Measurements from ENCODE around the gene AJAP1. TPM values are rescaled to one million over a fixed set of nuclear protein-coding genes. Genes with fewer than 3 reads are reported as not detected.

AJAP1 gene
- total and polyA plus RNA-seq, 2 experiments from 2014 or later: not detected

- ATAC-seq (no peak), DNase-seq (ENCODE audit: low spot score) (no peak)
- H2AFZ ChIP-seq: no peak overlapping the region
- no peaks in the 10 kb centered on the region for H3K4me1 ChIP-seq (ENCODE audit: insufficient read depth)
- H4K20me1 ChIP-seq (replicated peaks; ENCODE audit: insufficient read depth): no peaks in the 10 kb centered on the region
- no peaks in the 10 kb centered on the region; the same call in 1 of the 2 replicates for H3K36me3 ChIP-seq (ENCODE audit: insufficient read depth)
- H3K4me3 ChIP-seq: no peak overlapping the region
- no peak overlapping the region for H3K27ac ChIP-seq (ENCODE audit: low read depth)
- TF ChIP-seq REST (IDR thresholded peaks at IDR 0.05; ENCODE audit: unreplicated experiment) (no peak), ZNF462 (CRISPR knock-in tag; IDR thresholded peaks at IDR 0.05) (no peak), EZH2phosphoT487 (IDR thresholded peaks at IDR 0.05; ENCODE audit: unreplicated experiment) (no peak), CREB1 (CRISPR knock-in tag; IDR thresholded peaks at IDR 0.05; ENCODE audit: low read depth) (no peak), ZNF331 (CRISPR knock-in tag; IDR thresholded peaks at IDR 0.05; ENCODE audit: low read depth) (no peak), POLR2AphosphoS5 (IDR thresholded peaks at IDR 0.05; ENCODE audit: low read depth) (no peak), JUNB (IDR thresholded peaks at IDR 0.05; ENCODE audit: unreplicated experiment) (no peak), STAT1 (IDR thresholded peaks at IDR 0.05; ENCODE audit: unreplicated experiment) (no peak), ZNF114 (CRISPR knock-in tag; IDR thresholded peaks at IDR 0.05) (no peak)
- TF ChIP-seq, protein P1, sequence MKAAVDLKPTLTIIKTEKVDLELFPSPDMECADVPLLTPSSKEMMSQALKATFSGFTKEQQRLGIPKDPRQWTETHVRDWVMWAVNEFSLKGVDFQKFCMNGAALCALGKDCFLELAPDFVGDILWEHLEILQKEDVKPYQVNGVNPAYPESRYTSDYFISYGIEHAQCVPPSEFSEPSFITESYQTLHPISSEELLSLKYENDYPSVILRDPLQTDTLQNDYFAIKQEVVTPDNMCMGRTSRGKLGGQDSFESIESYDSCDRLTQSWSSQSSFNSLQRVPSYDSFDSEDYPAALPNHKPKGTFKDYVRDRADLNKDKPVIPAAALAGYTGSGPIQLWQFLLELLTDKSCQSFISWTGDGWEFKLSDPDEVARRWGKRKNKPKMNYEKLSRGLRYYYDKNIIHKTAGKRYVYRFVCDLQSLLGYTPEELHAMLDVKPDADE (IDR thresholded peaks at IDR 0.05): no peak
- Mint-ChIP-seq H3K9me3 (no peaks in the 10 kb centered on the region), H3K27ac (no peak overlapping the region), H3K4me1 (peaks cover 18% of the 10 kb centered on the region), H3K27me3 (ENCODE audit: insufficient read depth, low read depth, poor library complexity) (peaks cover 8% of the 10 kb centered on the region), H3K4me3 (no peak overlapping the region), H3K36me3 (ENCODE audit: low read depth) (no peaks in the 10 kb centered on the region; the same call in 2 of the 3 replicates)
- no peaks in the 10 kb centered on the region for H3K9me2 ChIP-seq (ENCODE audit: insufficient read depth)
- H3K79me2 ChIP-seq (replicated peaks; ENCODE audit: insufficient read depth): no peaks in the 10 kb centered on the region
- no peaks in the 10 kb centered on the region for H3F3A ChIP-seq (replicated peaks; ENCODE audit: low read depth)
- H3K4me2 ChIP-seq: no peak overlapping the region
- H3K27me3 ChIP-seq (ENCODE audit: insufficient read depth): no peaks in the 10 kb centered on the region
These were observed 74.1 kb downstream of the AJAP1 start for GRCh38 chr1:4728319-4729089.

All from GM23338 (cell line).